AG09319 (cell line): ENCODE measurements around the gene DACH1.

Experiments used
- DNase-seq: peaks from one replicate; pipeline ENCODE4 v3.0.0-alpha.2; 2010; ENCODE audit warnings: low read depth; ENCODE audit errors: extremely low read depth
- CTCF ChIP-seq: IDR thresholded peaks from 2 replicates; pipeline ENCODE4 v1.5.1; 2011; ENCODE audit warnings: low read depth, mild to moderate bottlenecking, inconsistent platforms, low read length, moderate library complexity

DACH1 gene

DNA sequence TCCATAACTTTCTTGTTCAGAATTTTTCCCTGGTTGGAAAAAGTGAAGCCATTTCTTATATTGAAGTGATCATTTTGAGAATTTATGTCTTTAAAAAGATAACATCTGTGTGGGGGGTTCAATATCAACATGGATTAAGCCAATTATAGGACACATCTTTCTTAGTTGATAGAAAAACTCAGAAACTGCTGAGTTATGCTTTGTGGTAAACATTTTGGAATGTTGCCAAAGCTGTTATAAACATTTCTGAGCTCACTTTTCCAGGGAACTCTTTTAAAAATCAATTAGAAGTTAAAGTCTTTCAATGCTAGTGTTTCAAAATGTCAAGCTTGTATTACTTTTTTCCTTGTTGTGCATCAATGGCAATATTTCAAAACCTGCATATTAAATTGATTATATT, 248.8 kb downstream of the DACH1 start:
- no peak for DNase-seq
- TF ChIP-seq CTCF = no peak

DNA sequence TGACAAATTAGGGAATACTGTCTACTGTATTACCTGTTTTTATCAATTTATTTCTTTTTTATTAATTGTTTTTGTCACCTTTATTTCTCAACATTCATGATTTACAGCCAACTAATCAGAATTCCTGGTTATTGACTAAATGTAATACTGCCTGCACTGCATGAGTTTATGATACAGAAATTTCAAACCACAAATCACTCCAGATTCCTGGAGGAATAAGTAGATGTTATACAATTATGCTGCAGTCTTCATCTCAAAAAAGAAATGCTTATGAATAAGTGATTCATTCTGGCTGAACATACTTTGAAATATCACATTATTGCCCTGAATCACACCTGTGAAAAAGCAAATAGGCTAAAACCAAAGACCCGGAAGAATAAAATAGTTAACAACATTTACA, 249.7 kb downstream of the DACH1 start:
- no peak for TF ChIP-seq CTCF
- no peak for DNase-seq

DNA sequence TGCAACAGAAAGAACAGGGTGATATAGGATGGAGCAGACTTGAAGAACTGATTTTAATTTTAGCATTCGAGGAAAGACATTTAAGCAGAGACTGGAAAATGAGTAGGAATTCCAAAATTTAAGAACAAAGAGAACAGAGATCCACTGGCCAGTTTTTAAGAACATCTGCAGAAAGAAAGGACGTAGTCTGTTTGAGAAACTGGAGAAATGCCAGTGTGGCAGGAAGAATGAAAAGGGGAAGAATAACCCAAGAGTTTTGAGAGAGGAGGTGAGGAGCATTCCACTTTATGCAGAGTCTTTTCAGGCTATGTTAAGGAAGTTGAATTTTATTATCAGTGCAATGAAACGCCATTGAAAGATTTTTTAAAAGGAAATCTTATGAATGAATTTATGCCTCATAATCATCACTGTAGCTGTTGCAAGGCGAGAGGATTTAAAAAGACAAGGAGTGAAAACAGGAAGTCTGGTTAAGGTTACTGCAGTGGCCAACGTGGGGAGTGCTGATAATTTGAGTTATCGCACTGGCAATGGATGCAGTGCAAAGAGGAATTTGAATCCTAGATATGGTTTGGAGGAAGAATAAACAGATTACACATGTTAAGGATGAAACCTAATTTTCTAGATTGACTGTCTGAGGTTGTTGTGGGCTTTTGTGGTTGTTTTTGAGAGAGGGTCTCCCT, 253.8 kb downstream of the DACH1 start:
- TF ChIP-seq CTCF = no peak
- no peak for DNase-seq

DNA sequence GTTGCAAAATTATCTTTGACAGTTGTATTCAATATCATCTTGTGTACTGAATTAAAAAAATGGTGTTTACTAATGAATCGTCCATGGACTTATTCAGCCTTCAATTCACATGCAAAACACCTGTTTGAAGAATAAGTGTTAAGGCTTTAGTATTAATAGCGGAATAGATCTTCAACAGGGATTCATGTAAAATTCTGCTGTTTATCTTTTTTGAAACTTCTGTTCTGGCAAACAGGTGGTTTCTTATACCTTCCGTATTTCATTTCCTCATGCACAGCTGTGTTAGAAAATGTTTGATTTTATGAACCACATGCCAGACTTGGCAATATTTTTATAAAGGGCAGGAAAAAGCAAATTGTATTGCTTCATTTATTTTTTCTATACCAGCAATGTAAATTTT, 255.7 kb downstream of the DACH1 start:
- no peak for TF ChIP-seq CTCF
- DNase-seq = no peak

GRCh38 chr13:71610876-71611275, 256.1 kb downstream of the DACH1 start:
- DNase-seq = no peak

DNA sequence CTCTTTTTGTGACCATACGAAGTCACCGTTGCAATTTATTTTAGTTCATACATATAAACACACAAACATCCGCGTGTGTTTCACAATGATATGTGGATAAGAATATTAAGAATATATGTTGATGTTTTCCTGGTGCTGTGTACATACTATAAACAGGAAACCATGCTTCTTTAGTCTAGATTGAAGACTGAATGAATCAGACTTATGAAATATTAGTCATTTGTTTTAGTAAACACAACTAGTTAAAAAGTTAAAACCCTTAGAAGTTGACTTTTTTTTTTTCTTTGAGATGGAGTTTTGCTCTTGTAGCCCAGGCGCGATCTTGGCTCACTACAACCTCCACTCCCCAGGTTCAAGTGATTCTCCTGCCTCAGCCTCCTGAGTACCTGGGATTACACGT, 257.7 kb downstream of the DACH1 start:
- TF ChIP-seq CTCF = no peak
- DNase-seq = no peak

More at GRCh38 chr13:71610876-71611275, 256.1 kb downstream of the DACH1 start:
- TF ChIP-seq CTCF = no peak

GRCh38 chr13:71607575-71607974, 259.4 kb downstream of the DACH1 start:
- no peak for DNase-seq

More at GRCh38 chr13:71607575-71607974, 259.4 kb downstream of the DACH1 start:
- no peak for TF ChIP-seq CTCF
